Osteocyte (in vitro differentiated cells): ENCODE measurements around the gene TRABD2A. TPM values are rescaled to one million over a fixed set of nuclear protein-coding genes. Genes with fewer than 3 reads are reported as not detected.

Experiments
- DNase-seq: peaks from one replicate; pipeline ENCODE4 v3.0.0; 2021; ENCODE audit warnings: mixed read lengths; ENCODE audit not compliant: unreplicated experiment; ENCODE audit errors: extremely low spot score
- H3K27ac Mint-ChIP-seq: one replicate; pipeline ENCODE4 v1.8.0; 2021; ENCODE audit warnings: mild to moderate bottlenecking, mixed read lengths; ENCODE audit not compliant: unreplicated experiment
- H3K27me3 Mint-ChIP-seq: one replicate; pipeline ENCODE4 v1.8.0; 2021; ENCODE audit warnings: mixed read lengths; ENCODE audit not compliant: unreplicated experiment
- H3K36me3 Mint-ChIP-seq: one replicate; pipeline ENCODE4 v1.8.0; 2021; ENCODE audit warnings: mixed read lengths; ENCODE audit not compliant: unreplicated experiment
- H3K4me1 Mint-ChIP-seq: one replicate; pipeline ENCODE4 v1.8.0; 2021; ENCODE audit warnings: mixed read lengths; ENCODE audit not compliant: unreplicated experiment
- H3K4me3 Mint-ChIP-seq: one replicate; pipeline ENCODE4 v1.8.0; 2021; ENCODE audit warnings: mild to moderate bottlenecking, moderate library complexity, mixed read lengths; ENCODE audit not compliant: unreplicated experiment
- H3K9me3 Mint-ChIP-seq: one replicate; pipeline ENCODE4 v1.8.0; 2021; ENCODE audit warnings: mixed read lengths; ENCODE audit not compliant: unreplicated experiment
- total RNA-seq: library from RNA; stranded (reverse); gene quantifications from 2 replicates; pipeline ENCODE4 v1.2.1, GENCODE V29; 2021
- TF ChIP-seq, protein P1 (sequence below): fragments of 200-600 bp; sonication (generic); IDR thresholded peaks from 2 replicates; pipeline ENCODE4 v1.5.0; 2021; ENCODE audit warnings: antibody characterized with exemption, mild to moderate bottlenecking, moderate library complexity

The TRABD2A gene
- total RNA-seq, 1 donor from 2014 or later = 0.99 TPM

DNA sequence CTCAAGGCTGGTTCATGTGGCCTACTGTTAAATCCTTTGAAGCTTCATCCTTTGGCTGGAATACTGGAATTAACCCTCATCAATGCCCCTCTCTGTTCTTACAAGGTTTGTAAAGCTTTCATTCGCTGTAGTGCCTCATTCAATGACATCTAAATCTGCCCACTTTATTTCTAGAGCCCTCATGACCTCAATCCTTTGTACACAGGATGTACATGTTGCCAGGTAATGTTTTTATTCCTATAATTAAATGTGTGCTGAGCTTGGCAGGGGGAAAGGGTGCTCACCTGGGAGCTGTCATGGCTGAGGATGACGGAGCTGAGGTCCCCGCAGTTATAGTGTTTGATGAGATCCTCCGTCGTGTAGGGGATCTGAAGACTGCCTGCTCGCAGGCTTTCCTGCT lies 39.3 kb downstream of the TRABD2A start:
- H3K36me3 Mint-ChIP-seq = no peaks in the 10 kb centered on the region
- H3K4me1 Mint-ChIP-seq = peaks cover 25% of the 10 kb centered on the region
- H3K27me3 Mint-ChIP-seq = peaks cover 11% of the 10 kb centered on the region
- H3K4me3 Mint-ChIP-seq = no peak overlapping the region
- peaks cover 1% of the 10 kb centered on the region for H3K9me3 Mint-ChIP-seq
- TF ChIP-seq, protein P1, sequence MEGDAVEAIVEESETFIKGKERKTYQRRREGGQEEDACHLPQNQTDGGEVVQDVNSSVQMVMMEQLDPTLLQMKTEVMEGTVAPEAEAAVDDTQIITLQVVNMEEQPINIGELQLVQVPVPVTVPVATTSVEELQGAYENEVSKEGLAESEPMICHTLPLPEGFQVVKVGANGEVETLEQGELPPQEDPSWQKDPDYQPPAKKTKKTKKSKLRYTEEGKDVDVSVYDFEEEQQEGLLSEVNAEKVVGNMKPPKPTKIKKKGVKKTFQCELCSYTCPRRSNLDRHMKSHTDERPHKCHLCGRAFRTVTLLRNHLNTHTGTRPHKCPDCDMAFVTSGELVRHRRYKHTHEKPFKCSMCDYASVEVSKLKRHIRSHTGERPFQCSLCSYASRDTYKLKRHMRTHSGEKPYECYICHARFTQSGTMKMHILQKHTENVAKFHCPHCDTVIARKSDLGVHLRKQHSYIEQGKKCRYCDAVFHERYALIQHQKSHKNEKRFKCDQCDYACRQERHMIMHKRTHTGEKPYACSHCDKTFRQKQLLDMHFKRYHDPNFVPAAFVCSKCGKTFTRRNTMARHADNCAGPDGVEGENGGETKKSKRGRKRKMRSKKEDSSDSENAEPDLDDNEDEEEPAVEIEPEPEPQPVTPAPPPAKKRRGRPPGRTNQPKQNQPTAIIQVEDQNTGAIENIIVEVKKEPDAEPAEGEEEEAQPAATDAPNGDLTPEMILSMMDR = no peak
- H3K27ac Mint-ChIP-seq = no peak overlapping the region
- DNase-seq = no peak

DNA sequence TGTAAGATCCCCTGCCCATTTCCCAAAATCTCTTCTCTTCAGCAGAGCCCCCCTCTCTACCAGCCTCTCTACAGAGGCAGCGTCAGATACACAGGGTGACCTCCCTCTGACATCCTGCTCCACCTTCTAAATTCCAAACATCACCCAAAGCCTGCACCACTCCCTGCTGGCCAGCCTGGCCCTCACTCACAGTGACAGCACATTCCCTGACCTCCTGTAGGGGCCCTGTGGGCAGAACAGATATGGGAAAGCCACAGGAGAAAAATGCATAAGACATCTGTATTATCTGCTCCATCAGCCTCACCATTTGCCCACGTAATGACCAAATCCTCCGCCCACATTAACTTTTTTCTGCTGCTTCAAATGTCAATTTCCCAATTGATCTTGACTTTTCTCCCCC lies 40.6 kb downstream of the TRABD2A start:
- Mint-ChIP-seq H3K27me3 (peaks cover 6% of the 10 kb centered on the region), H3K9me3 (peaks cover 5% of the 10 kb centered on the region), H3K27ac (no peak overlapping the region), H3K4me3 (no peak overlapping the region), H3K36me3 (no peaks in the 10 kb centered on the region), H3K4me1 (peaks cover 25% of the 10 kb centered on the region)
- DNase-seq = no peak
- TF ChIP-seq, protein P1 = no peak

DNA sequence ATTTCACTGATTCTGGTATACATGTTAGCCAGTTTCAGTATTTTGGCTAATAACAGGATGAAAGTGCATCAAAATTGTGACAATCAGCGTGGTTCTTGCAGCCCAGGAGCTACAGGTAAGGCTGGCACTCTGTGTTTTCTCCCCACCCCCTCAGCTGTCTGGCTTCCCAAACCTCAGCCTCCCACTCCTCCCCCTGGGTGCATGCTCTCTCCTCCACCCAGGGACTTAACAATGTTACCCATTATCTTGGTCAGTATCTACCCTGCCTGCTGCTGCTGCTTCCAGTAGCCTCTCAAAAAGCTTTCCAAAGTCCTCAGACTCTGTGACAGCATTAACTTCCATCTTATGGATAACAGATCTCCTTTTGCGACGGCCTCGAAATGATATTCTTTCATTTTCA lies 41.0 kb downstream of the TRABD2A start:
- Mint-ChIP-seq H3K27ac (no peak overlapping the region), H3K4me3 (no peak overlapping the region), H3K4me1 (peaks cover 25% of the 10 kb centered on the region), H3K9me3 (peaks cover 5% of the 10 kb centered on the region), H3K36me3 (no peaks in the 10 kb centered on the region), H3K27me3 (peaks cover 7% of the 10 kb centered on the region)
- no peak for DNase-seq
- TF ChIP-seq, protein P1 = no peak

DNA sequence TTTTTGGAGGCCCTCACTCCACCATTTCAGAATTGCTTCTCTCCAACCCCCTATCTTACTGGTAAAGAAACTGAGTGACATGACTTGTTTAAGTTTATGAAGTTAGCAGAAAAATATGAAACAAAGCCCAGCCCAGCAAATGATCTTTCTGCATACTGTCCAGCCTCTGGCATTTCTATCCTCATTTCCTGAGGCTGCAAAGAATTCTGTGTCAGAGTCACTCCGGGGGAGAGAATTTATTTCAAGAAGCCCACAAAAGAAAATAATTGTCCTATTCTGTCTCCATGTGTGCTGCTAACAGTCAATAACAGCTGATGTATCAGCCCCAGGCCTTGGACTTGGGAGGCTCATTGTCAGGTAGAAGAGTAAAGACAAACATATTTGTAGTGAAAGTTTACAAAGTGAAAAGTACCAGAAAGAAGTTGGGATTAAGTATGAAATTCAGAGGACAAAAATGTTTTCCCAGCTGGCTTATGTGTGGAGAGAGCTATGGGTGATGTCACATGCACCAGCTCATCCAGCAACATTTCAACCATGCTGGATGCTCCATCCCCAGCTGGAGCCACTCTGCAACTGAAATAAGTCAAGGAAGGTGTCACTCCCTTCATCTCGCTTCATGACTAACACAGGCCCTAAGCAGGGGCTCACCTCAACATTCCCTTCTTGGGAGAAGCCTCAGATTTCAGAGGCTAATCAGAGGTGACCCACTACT lies 42.3 kb downstream of the TRABD2A start:
- Mint-ChIP-seq H3K4me3 (no peak overlapping the region), H3K27me3 (peaks cover 7% of the 10 kb centered on the region), H3K27ac (peak overlapping the region; percentile 60), H3K9me3 (peaks cover 5% of the 10 kb centered on the region), H3K36me3 (no peaks in the 10 kb centered on the region), H3K4me1 (peaks cover 25% of the 10 kb centered on the region)
- DNase-seq = no peak
- TF ChIP-seq, protein P1 = no peak

DNA sequence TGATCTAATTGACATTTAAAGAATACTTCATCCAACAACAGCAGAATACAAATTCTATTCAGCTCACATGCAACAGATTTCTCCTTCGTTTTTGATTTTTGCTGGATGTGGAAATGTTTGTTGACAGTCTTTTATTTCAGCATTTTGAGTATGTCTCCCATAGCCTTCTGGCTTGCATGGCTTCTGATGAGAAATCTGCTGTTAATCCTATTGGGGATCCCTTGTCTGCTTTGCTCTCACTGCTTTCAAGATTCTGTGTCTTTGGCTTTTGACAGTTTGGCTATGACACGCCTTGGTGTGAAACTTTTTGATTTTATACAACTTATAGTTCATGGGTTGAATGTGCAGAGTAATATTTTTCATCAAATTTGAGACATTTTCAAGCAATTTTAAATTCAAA lies 44.7 kb downstream of the TRABD2A start:
- TF ChIP-seq, protein P1 = no peak
- Mint-ChIP-seq H3K27me3 (peaks cover 7% of the 10 kb centered on the region), H3K27ac (no peak overlapping the region), H3K4me1 (peaks cover 25% of the 10 kb centered on the region), H3K36me3 (no peaks in the 10 kb centered on the region), H3K4me3 (no peak overlapping the region), H3K9me3 (peaks cover 5% of the 10 kb centered on the region)
- DNase-seq = no peak
